HG02571 (cell line): ENCODE measurements around the gene BRK1.
"Not testable (repeated sequence)": the region's sequence is repeated elsewhere in the genome, so short reads cannot be mapped to it uniquely, and the experiment has no call there.

Experiments used
- ATAC-seq: cut with Tn5 transposase; IDR thresholded peaks from one replicate; pipeline ENCODE4 v1.9.1; 2021; ENCODE audit warnings: mild to moderate bottlenecking, moderate library complexity; ENCODE audit not compliant: unreplicated experiment

BRK1 gene

DNA sequence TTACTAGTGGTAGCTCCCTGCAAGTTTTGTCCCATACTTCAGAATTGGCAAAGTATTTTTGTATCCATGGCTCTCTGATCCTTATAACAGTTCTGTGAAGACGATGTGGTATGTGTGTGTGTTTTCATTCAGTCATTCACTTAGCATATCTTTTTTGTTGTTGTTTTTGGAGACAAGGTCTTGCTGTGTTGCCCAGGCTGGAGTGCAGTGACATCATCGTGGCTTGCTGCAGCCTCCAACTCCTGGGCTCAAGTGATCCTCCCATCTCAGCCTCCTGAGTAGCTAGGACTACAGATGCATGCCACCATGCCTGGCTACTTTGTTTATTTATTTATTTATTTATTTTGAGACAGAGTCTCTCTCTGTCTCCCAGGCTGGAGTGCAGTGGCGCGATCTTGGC, 60.7 kb downstream of the BRK1 start:
- not testable (repeated sequence) for ATAC-seq
